LNCAP (cell line): ENCODE data around the gene NUDC.

Experiments
- CTCF ChIP-seq: fragments of 450-650 bp; IDR thresholded peaks from 2 replicates; pipeline ENCODE4 v1.5.1; 2017; ENCODE audit warnings: mild to moderate bottlenecking

Gene NUDC

GRCh38 chr1:26950602-26951001 lies 29.1 kb downstream of the NUDC start:
- no peak for TF ChIP-seq CTCF

DNA sequence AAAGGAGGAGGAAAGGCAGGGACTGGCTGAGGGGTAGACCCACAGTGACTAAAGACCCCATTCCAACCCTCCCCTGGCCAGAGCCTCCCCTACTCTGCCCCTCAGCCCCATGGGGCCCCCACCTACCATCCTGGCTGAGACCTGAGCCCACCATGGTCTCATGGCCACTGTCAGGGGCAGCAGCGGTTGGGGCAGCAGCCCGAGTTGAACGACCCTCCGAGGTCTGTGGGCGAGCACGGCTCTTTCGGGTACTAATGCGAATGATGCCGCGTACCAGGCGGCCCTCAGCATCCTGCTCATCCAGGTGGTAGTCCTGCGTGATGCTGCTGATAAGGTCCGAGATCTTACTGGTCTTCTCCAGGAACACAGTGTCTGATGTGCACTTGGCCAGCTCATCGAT lies 29.7 kb downstream of the NUDC start:
- no peak for TF ChIP-seq CTCF

GRCh38 chr1:26951821-26952497 lies 30.4 kb downstream of the NUDC start:
- TF ChIP-seq CTCF = no peak

DNA sequence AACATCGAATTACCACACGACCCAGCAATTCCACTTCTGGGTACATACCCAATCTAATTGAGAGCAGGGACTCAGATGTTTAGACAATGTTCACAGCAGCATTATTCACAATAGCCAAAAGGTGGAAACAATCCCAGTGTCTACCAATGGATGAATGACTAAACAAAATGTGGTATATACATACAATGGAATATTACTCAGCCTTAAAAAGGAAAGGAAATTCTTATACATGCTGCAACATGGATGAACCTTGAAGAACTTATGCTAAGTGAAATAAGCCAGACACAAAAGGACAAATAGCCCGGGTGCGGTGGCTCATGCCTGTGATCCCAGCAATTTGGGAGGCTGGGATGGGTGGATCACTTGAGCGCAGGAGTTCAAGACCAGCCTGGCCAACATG lies 31.8 kb downstream of the NUDC start:
- no peak for TF ChIP-seq CTCF

DNA sequence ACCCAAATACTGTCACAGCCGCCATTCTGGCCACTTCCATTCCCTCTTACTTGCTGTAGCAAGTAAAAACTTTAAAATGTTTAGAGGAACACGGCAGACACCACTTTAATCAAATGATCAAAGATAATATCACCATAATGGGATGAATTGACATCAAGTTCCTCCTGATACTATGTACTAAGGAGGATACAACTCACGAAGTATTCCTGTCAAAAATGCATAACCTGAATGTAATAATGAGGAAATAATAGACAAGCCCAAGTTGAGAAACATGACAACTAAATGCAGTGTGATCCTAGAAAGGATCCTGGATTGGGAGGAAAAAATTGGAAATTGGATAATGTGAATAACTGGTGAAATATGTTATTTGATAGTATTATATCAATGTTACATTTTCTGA lies 34.8 kb downstream of the NUDC start:
- no peak for TF ChIP-seq CTCF

- TF ChIP-seq CTCF = no peak
Observed at GRCh38 chr1:26957306-26957705, 35.8 kb downstream of the NUDC start.

GRCh38 chr1:26959270-26959669 lies 37.7 kb downstream of the NUDC start:
- no peak for TF ChIP-seq CTCF
